HG02763 (cell line): ENCODE measurements around the gene GATD1.

Experiments
- ATAC-seq: cut with Tn5 transposase; IDR thresholded peaks from one replicate; pipeline ENCODE4 v1.9.1; 2021; ENCODE audit warnings: mild to moderate bottlenecking, moderate library complexity; ENCODE audit not compliant: unreplicated experiment

GATD1 gene

GRCh38 chr11:813072-813455, 35.8 kb upstream of the GATD1 start:
- no peak for ATAC-seq

- ATAC-seq = no peak
Measured at GRCh38 chr11:812390-812789, 35.1 kb upstream of the GATD1 start.

GRCh38 chr11:811446-812245, 34.4 kb upstream of the GATD1 start:
- ATAC-seq = no peak

GRCh38 chr11:810040-810567, 32.8 kb upstream of the GATD1 start:
- ATAC-seq = no peak

GRCh38 chr11:809287-810039, 32.2 kb upstream of the GATD1 start, which contains the start of gene RPLP2:
Gene RPLP2 (plus strand): TSS chr11:809967. CDS start chr11:810235, 268 bp downstream.
- peak; percentile 71 for ATAC-seq

- no peak for ATAC-seq
Measured at GRCh38 chr11:808427-809286, 31.4 kb upstream of the GATD1 start.

- no peak for ATAC-seq
Measured at GRCh38 chr11:804599-804964, 27.3 kb upstream of the GATD1 start.

- ATAC-seq = no peak
Measured at GRCh38 chr11:803770-804598, 26.7 kb upstream of the GATD1 start.

- ATAC-seq = no peak
Measured at GRCh38 chr11:803467-803742, 26.1 kb upstream of the GATD1 start.

- ATAC-seq = no peak
Measured at GRCh38 chr11:802693-803466, 25.6 kb upstream of the GATD1 start.

- no peak for ATAC-seq
Measured at GRCh38 chr11:802018-802617, 24.8 kb upstream of the GATD1 start.

- ATAC-seq = no peak
Measured at GRCh38 chr11:801097-801780, 24.0 kb upstream of the GATD1 start.

GRCh38 chr11:800473-800872, 23.2 kb upstream of the GATD1 start:
- no peak for ATAC-seq

- ATAC-seq = no peak
Measured at GRCh38 chr11:799641-800316, 22.5 kb upstream of the GATD1 start.

GRCh38 chr11:798093-798713, 20.9 kb upstream of the GATD1 start, which contains the start of gene SLC25A22:
Gene SLC25A22 (minus strand): TSS chr11:798281. CDS start chr11:795006, 3,275 bp downstream.
- peak; percentile 69 for ATAC-seq

- ATAC-seq = peak; percentile 33
Measured at GRCh38 chr11:797296-798092, 20.2 kb upstream of the GATD1 start.
